MM.1S (cell line): ENCODE data around the gene ZYG11A.

ENCODE experiments used
- DNase-seq: peaks from one replicate; pipeline ENCODE4 v3.0.0-alpha.2; 2015
- H2AFZ ChIP-seq: fragments of 300-600 bp; sonication (generic); 2 replicates; pipeline ENCODE4 v1.6.0; 2016; ENCODE audit warnings: antibody characterized with exemption, low read length
- H3F3A ChIP-seq: fragments of 300-600 bp; sonication (generic); 2 replicates; pipeline ENCODE4 v1.6.1; 2016; ENCODE audit warnings: mild to moderate bottlenecking, antibody characterized with exemption, low read length, moderate library complexity, mixed read lengths; ENCODE audit not compliant: insufficient read depth
- H3K27ac ChIP-seq: fragments of 300-600 bp; sonication (generic); 2 replicates; pipeline ENCODE4 v1.5.1; 2016; ENCODE audit warnings: mild to moderate bottlenecking, low read length
- H3K27me3 ChIP-seq: fragments of 300-600 bp; sonication (generic); replicated peaks from 2 replicates; pipeline ENCODE4 v1.6.0; 2016; ENCODE audit warnings: low read length; ENCODE audit not compliant: insufficient read depth
- H3K36me3 ChIP-seq: fragments of 300-600 bp; sonication (generic); replicated peaks from 2 replicates; pipeline ENCODE4 v1.6.1; 2016; ENCODE audit warnings: mild to moderate bottlenecking, low read length, mixed read lengths; ENCODE audit not compliant: insufficient read depth
- H3K4me1 ChIP-seq: fragments of 300-600 bp; sonication (generic); 2 replicates; pipeline ENCODE4 v1.6.1; 2016; ENCODE audit warnings: low read length, mixed read lengths
- H3K4me2 ChIP-seq: fragments of 300-600 bp; sonication (generic); 2 replicates; pipeline ENCODE4 v1.6.0; 2016; ENCODE audit warnings: low read depth, low read length
- H3K4me3 ChIP-seq: fragments of 300-600 bp; sonication (generic); 2 replicates; pipeline ENCODE4 v1.5.1; 2016; ENCODE audit warnings: low read length, mixed read lengths
- H3K79me2 ChIP-seq: fragments of 300-600 bp; sonication (generic); 2 replicates; pipeline ENCODE4 v1.6.1; 2016; ENCODE audit warnings: mixed run types, low read length, mixed read lengths
- H3K9ac ChIP-seq: fragments of 300-600 bp; sonication (generic); 2 replicates; pipeline ENCODE4 v1.6.1; 2016; ENCODE audit warnings: low read length, mixed read lengths
- H3K9me2 ChIP-seq: fragments of 300-600 bp; sonication (generic); replicated peaks from 2 replicates; pipeline ENCODE4 v1.6.1; 2016; ENCODE audit warnings: mild to moderate bottlenecking, low read length, mixed read lengths; ENCODE audit not compliant: insufficient read depth
- H3K9me3 ChIP-seq: fragments of 300-600 bp; sonication (generic); replicated peaks from 2 replicates; pipeline ENCODE4 v1.6.1; 2016; ENCODE audit warnings: mild to moderate bottlenecking, low read length, mixed read lengths; ENCODE audit not compliant: insufficient read depth
- H4K20me1 ChIP-seq: fragments of 300-600 bp; sonication (generic); 2 replicates; pipeline ENCODE4 v1.6.1; 2016; ENCODE audit warnings: mild to moderate bottlenecking, low read length, moderate library complexity, mixed read lengths; ENCODE audit not compliant: insufficient read depth
- CTCF ChIP-seq: fragments of 300-600 bp; sonication (generic); IDR thresholded peaks from 2 replicates; pipeline ENCODE4 v1.5.1; 2016; ENCODE audit warnings: antibody characterized with exemption, low read length, mixed read lengths
- EZH2 ChIP-seq: fragments of 300-600 bp; sonication (generic); optimal IDR thresholded peaks from 2 replicates; pipeline ENCODE3; 2017; ENCODE audit warnings: low read depth, mild to moderate bottlenecking, antibody characterized with exemption, low read length, mixed read lengths
- EZH2phosphoT487 ChIP-seq: fragments of 300-600 bp; sonication (generic); IDR thresholded peaks from 2 replicates; pipeline ENCODE4 v1.6.1; 2018; ENCODE audit warnings: antibody characterized with exemption, low read length

The ZYG11A gene

GRCh38 chr1:52913014-52913413, 70.5 kb downstream of the ZYG11A start:
- Histone ChIP-seq H3K9me2 (no peaks in the 10 kb centered on the region), H3K27me3 (no peaks in the 10 kb centered on the region), H3K36me3 (no peaks in the 10 kb centered on the region), H2AFZ (no peak overlapping the region), H3K9me3 (no peaks in the 10 kb centered on the region), H3F3A (no peaks in the 10 kb centered on the region), H4K20me1 (no peaks in the 10 kb centered on the region), H3K27ac (no peak overlapping the region), H3K4me1 (no peaks in the 10 kb centered on the region), H3K79me2 (no peaks in the 10 kb centered on the region), H3K4me2 (no peak overlapping the region), H3K9ac (no peak overlapping the region), H3K4me3 (no peak overlapping the region)
- no peak for DNase-seq
- TF ChIP-seq CTCF (no peak), EZH2phosphoT487 (no peak), EZH2 (no peak)

GRCh38 chr1:52913537-52913936, 71.0 kb downstream of the ZYG11A start:
- no peak overlapping the region for H3K9ac ChIP-seq
- H3K4me1 ChIP-seq = no peaks in the 10 kb centered on the region
- H3K79me2 ChIP-seq = no peaks in the 10 kb centered on the region
- no peak for TF ChIP-seq EZH2phosphoT487
- no peak for TF ChIP-seq EZH2
- no peak for TF ChIP-seq CTCF
- no peaks in the 10 kb centered on the region for H4K20me1 ChIP-seq
- H3K4me3 ChIP-seq = no peak overlapping the region
- no peaks in the 10 kb centered on the region for H3K27me3 ChIP-seq
- H3F3A ChIP-seq = no peaks in the 10 kb centered on the region
- H3K9me2 ChIP-seq = no peaks in the 10 kb centered on the region
- no peak overlapping the region for H2AFZ ChIP-seq
- no peaks in the 10 kb centered on the region for H3K9me3 ChIP-seq
- no peak overlapping the region for H3K4me2 ChIP-seq
- H3K36me3 ChIP-seq = no peaks in the 10 kb centered on the region
- H3K27ac ChIP-seq = no peak overlapping the region
- DNase-seq = no peak

GRCh38 chr1:52914463-52914862, 71.9 kb downstream of the ZYG11A start:
- H3F3A ChIP-seq = no peaks in the 10 kb centered on the region
- H3K9me3 ChIP-seq = no peaks in the 10 kb centered on the region
- TF ChIP-seq EZH2 (no peak), EZH2phosphoT487 (no peak), CTCF (no peak)
- H3K4me2 ChIP-seq = no peak overlapping the region
- no peaks in the 10 kb centered on the region for H3K36me3 ChIP-seq
- no peaks in the 10 kb centered on the region for H4K20me1 ChIP-seq
- H3K9ac ChIP-seq = no peak overlapping the region
- no peaks in the 10 kb centered on the region for H3K27me3 ChIP-seq
- H3K4me1 ChIP-seq = no peaks in the 10 kb centered on the region
- H3K9me2 ChIP-seq = no peaks in the 10 kb centered on the region
- no peak overlapping the region for H3K27ac ChIP-seq
- no peak overlapping the region for H3K4me3 ChIP-seq
- no peaks in the 10 kb centered on the region for H3K79me2 ChIP-seq
- no peak for DNase-seq
- no peak overlapping the region for H2AFZ ChIP-seq
